ENCODE results near the gene CUL4B. TPM values are rescaled to one million over a fixed set of nuclear protein-coding genes. Genes with fewer than 3 reads are reported as not detected.
"Not testable (repeated sequence)": the region's sequence is repeated elsewhere in the genome, so short reads cannot be mapped to it uniquely, and the experiment has no call there.

Gene CUL4B
- total RNA-seq, 6 donors from 2014 or later = 17.9 to 58.7 (median 31.1) TPM

DNA sequence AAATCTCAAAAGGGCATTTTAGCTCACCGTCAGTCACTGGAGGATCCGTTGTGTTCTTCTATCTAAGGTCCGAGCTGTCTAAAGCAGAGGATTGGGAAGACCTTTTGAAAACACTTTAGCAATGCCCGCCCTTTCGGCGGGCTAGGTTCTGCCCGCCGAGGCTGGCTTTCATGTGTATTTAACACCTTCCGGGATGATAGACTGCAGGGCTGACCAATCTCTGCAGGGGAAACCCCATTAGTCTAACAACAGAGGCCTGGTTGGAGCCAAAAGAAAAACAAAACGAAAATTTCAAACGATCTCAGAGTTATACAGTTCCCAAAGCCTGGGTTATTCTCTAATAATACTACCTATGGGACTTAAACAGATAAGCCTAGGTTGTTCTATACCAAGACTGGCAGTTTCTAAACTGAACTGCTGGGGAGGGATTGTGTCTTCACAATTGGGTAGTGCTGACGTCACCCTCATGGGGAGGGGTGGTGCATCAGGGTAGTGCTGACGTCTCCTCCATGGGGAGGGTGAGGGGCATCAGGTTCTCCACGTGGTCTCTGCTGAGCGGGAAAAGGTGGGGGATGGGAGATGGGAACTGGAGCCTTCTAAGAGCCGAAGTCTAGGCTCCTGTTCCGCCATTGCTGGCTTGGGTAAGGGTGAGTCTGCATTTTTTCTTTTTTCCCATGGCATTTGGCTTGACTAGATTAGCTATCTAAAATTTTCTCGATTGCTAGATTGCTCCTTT lies 14.8 kb upstream of the CUL4B start:
- no peak for ATAC-seq (ENCODE audit: low FRiP score in 2 of 2)
- no peaks in the 10 kb centered on the region for H3K4me1 ChIP-seq
- no peaks in the 10 kb centered on the region for H3K9me3 ChIP-seq
- H3K4me3 ChIP-seq = no peak overlapping the region
- no peaks in the 10 kb centered on the region for H3K27me3 ChIP-seq
- H3K36me3 ChIP-seq = no peaks in the 10 kb centered on the region
- H3K27ac ChIP-seq = no peak overlapping the region
- no peak for TF ChIP-seq POLR2AphosphoS5 (IDR thresholded peaks at IDR 0.05)
- TF ChIP-seq, protein P1, sequence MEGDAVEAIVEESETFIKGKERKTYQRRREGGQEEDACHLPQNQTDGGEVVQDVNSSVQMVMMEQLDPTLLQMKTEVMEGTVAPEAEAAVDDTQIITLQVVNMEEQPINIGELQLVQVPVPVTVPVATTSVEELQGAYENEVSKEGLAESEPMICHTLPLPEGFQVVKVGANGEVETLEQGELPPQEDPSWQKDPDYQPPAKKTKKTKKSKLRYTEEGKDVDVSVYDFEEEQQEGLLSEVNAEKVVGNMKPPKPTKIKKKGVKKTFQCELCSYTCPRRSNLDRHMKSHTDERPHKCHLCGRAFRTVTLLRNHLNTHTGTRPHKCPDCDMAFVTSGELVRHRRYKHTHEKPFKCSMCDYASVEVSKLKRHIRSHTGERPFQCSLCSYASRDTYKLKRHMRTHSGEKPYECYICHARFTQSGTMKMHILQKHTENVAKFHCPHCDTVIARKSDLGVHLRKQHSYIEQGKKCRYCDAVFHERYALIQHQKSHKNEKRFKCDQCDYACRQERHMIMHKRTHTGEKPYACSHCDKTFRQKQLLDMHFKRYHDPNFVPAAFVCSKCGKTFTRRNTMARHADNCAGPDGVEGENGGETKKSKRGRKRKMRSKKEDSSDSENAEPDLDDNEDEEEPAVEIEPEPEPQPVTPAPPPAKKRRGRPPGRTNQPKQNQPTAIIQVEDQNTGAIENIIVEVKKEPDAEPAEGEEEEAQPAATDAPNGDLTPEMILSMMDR (IDR thresholded peaks at IDR 0.05) = no peak
- no peak for TF ChIP-seq POLR2A (IDR thresholded peaks at IDR 0.05)
- TF ChIP-seq EP300 (IDR thresholded peaks at IDR 0.05) = no peak
- WGBS, 2 donors = 75 to 99% methylated on average over 11 to 18 of the region's 18 CpGs
- DNase-seq = no peak

DNA sequence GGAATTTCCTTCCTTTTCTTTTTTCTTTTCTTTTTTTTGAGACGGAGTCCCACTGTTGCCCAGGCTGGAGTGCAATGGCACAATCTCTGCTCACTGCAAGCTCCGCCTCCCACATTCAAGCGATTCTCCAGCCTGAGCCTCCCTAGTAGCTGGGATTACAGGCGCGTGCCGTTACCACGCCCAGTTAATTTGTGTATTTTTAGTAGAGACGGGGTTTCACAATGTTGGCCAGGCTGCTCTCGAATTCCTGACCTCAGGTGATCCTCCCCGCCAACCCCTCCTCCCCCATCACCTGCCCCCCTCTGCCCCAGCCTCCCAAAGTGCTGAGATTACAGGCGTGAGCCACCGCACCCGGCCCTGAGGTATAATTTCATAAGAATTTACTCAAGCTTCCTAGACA lies 13.0 kb upstream of the CUL4B start:
- H3K27ac ChIP-seq; ATAC-seq (ENCODE audit: low FRiP score in 2 of 2); H3K9me3 ChIP-seq; H3K36me3 ChIP-seq; H3K4me3 ChIP-seq; DNase-seq; H3K4me1 ChIP-seq; H3K27me3 ChIP-seq: not testable (repeated sequence)
- 84 to 97% methylated on average over 12 to 13 of the region's 13 CpGs for WGBS, 2 donors

DNA sequence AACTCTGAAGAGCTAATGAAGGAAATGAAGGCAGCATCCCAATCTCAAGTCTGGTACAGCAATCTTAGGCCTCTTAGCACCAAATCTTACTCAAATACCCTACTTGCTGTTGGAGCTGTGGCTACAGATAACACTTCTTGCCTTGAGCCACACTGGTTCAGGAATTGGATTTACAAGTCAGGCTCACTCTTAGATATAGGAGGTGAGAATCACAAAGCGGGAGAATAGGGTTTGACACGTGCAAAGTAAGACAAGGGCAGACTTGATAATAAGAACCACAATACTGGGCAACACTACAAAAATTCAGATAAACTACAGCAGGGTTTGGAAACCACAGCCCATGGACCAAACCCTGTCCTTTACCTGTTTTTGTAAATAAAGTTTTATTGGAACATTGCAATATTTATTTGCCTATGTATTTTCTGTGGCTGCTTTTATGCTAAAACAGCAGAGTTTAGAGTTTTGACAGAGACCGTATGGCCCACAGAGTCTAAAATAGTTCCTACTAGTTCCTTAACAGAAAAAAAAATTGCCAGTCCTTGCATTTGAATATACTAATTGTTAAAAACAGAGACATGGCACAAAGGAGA lies 9.3 kb upstream of the CUL4B start:
- DNase-seq (no peak), ATAC-seq (ENCODE audit: low FRiP score in 2 of 2) (no peak)
- no peak overlapping the region for H3K27ac ChIP-seq
- no peaks in the 10 kb centered on the region for H3K9me3 ChIP-seq
- no peak overlapping the region for H3K4me3 ChIP-seq
- TF ChIP-seq, protein P1 (IDR thresholded peaks at IDR 0.05) = no peak
- no peak for TF ChIP-seq EP300 (IDR thresholded peaks at IDR 0.05)
- no peak for TF ChIP-seq POLR2A (IDR thresholded peaks at IDR 0.05)
- TF ChIP-seq POLR2AphosphoS5 (IDR thresholded peaks at IDR 0.05) = no peak
- no peaks in the 10 kb centered on the region for H3K27me3 ChIP-seq
- no peaks in the 10 kb centered on the region for H3K36me3 ChIP-seq
- H3K4me1 ChIP-seq = no peaks in the 10 kb centered on the region
- WGBS, 2 donors = 72 to 79% methylated on average over 3 of the region's 3 CpGs

DNA sequence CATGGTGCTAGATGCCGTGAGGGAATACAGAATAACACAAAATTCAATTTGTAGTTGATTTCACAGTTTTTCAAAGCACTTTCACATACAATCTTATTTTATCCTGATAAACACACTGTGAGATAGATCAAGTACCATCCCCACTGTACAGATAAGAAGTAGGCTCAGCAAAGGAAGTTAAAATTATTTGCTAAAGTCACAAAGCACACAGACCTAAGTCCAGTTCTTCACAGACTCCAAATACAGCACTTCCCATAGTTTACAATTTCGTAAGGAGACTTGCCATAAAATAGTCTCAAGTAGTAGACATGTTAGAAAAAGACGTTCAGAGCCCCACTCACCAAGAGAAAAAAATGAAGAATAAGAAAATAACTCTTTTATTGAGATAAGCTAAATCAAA lies 7.8 kb upstream of the CUL4B start:
- no peak for ATAC-seq (ENCODE audit: low FRiP score in 2 of 2)
- Histone ChIP-seq H3K27ac (no peak overlapping the region), H3K4me1 (no peaks in the 10 kb centered on the region), H3K27me3 (no peaks in the 10 kb centered on the region), H3K9me3 (no peaks in the 10 kb centered on the region), H3K4me3 (no peak overlapping the region), H3K36me3 (no peaks in the 10 kb centered on the region)
- no peak for DNase-seq
- WGBS, 2 donors = 64 to 65% methylated on average over 3 of the region's 3 CpGs
- TF ChIP-seq EP300 (IDR thresholded peaks at IDR 0.05) (no peak), POLR2AphosphoS5 (IDR thresholded peaks at IDR 0.05) (no peak), POLR2A (IDR thresholded peaks at IDR 0.05) (no peak)
- TF ChIP-seq, protein P1 (IDR thresholded peaks at IDR 0.05) = no peak

DNA sequence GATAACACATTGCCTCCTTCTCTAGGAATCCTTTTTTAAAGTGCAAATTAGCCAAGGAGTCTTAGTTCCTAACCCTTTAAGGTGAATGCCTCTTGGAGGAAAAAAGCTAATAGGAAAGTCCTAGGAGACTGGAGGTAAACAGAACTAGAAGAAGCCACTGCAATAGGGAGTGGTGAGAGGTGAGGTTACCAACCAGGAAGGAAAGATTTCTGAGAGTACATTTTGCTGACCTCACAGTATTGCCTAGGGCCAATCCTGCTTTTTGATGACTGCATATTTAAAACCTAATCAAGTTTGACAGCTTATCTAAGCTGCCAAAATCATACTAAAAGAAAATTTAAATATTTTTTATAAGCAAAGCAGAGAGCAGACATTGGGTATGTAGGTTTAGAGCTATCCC lies 7.3 kb upstream of the CUL4B start:
- no peaks in the 10 kb centered on the region for H3K36me3 ChIP-seq
- ATAC-seq (ENCODE audit: low FRiP score in 2 of 2) = no peak
- no peaks in the 10 kb centered on the region for H3K9me3 ChIP-seq
- H3K27ac ChIP-seq = no peak overlapping the region
- H3K4me3 ChIP-seq = no peak overlapping the region
- H3K4me1 ChIP-seq = no peaks in the 10 kb centered on the region
- TF ChIP-seq POLR2AphosphoS5 (IDR thresholded peaks at IDR 0.05) = no peak
- TF ChIP-seq, protein P1 (IDR thresholded peaks at IDR 0.05) = no peak
- DNase-seq = no peak
- H3K27me3 ChIP-seq = no peaks in the 10 kb centered on the region

All from upper lobe of left lung (tissue), 6 donors.